Neuronal stem cell (in vitro differentiated cells): ENCODE measurements around the gene PLS1.
"Not testable (repeated sequence)": the region's sequence is repeated elsewhere in the genome, so short reads cannot be mapped to it uniquely, and the experiment has no call there.

Source experiments
- DNase-seq: peaks from one replicate; pipeline ENCODE4 v3.0.0-alpha.2; 2013; ENCODE audit warnings: low spot score
- H2AFZ ChIP-seq: one replicate; pipeline ENCODE4 v1.6.1; 2013; ENCODE audit warnings: mild to moderate bottlenecking, low read length, inconsistent platforms
- H2AK5ac ChIP-seq: 2 replicates; pipeline ENCODE4 v1.6.1; 2013; ENCODE audit warnings: low read depth, mild to moderate bottlenecking, inconsistent platforms, low read length, moderate library complexity, mixed read lengths
- H2BK120ac ChIP-seq: 2 replicates; pipeline ENCODE4 v1.6.1; 2013; ENCODE audit warnings: low read depth, mild to moderate bottlenecking, inconsistent platforms, low read length, moderate library complexity, mixed read lengths
- H2BK12ac ChIP-seq: one replicate; pipeline ENCODE4 v1.6.1; 2013; ENCODE audit warnings: low read length, inconsistent platforms
- H2BK15ac ChIP-seq: 2 replicates; pipeline ENCODE4 v1.6.1; 2013; ENCODE audit warnings: mild to moderate bottlenecking, low read length, inconsistent platforms, mixed read lengths
- H2BK5ac ChIP-seq: one replicate; pipeline ENCODE4 v1.6.1; 2013; ENCODE audit warnings: inconsistent platforms, mild to moderate bottlenecking, low read length, moderate library complexity
- H3K14ac ChIP-seq: one replicate; pipeline ENCODE4 v1.6.1; 2013; ENCODE audit warnings: low read length, inconsistent platforms
- H3K18ac ChIP-seq: 2 replicates; pipeline ENCODE4 v1.6.1; 2013; ENCODE audit warnings: low read length, inconsistent platforms
- H3K23ac ChIP-seq: 2 replicates; pipeline ENCODE4 v1.6.1; 2013; ENCODE audit warnings: low read depth, mild to moderate bottlenecking, mixed read lengths, low read length, inconsistent platforms; ENCODE audit not compliant: poor library complexity
- H3K27ac ChIP-seq: replicated peaks from 3 replicates; pipeline ENCODE4 v1.5.1; 2013; ENCODE audit warnings: low read length, inconsistent platforms
- H3K27me3 ChIP-seq, 3 experiments: 2 replicates each; pipeline ENCODE4 v1.6.1; 2013; ENCODE audit warnings: low read length in 3 of 3, mild to moderate bottlenecking in 2 of 3, inconsistent platforms in 1 of 3, low read depth in 1 of 3, mixed read lengths in 1 of 3, moderate library complexity in 1 of 3; ENCODE audit not compliant: control insufficient read depth in 3 of 3, insufficient read depth in 3 of 3
- H3K36me3 ChIP-seq, 2 donors: replicated peaks in 1 of 2; 2 replicates each; pipeline ENCODE4 v1.6.1; 2013; ENCODE audit warnings: low read length in 2 of 2; ENCODE audit not compliant: control insufficient read depth in 2 of 2, insufficient read depth in 2 of 2
- H3K4ac ChIP-seq: 2 replicates; pipeline ENCODE4 v1.6.1; 2013; ENCODE audit warnings: inconsistent platforms, mild to moderate bottlenecking, low read length, moderate library complexity
- H3K4me1 ChIP-seq, 2 donors: 1 replicate in 1 of 2; 2 replicates in 1 of 2; pipeline ENCODE4 v1.6.1; 2013; ENCODE audit warnings: low read length in 2 of 2, low read depth in 1 of 2; ENCODE audit not compliant: control insufficient read depth in 2 of 2, insufficient read depth in 1 of 2
- H3K4me2 ChIP-seq: one replicate; pipeline ENCODE4 v1.6.1; 2013; ENCODE audit warnings: mild to moderate bottlenecking, low read length, inconsistent platforms; ENCODE audit not compliant: insufficient read depth, poor library complexity, severe bottlenecking
- H3K4me3 ChIP-seq, 2 donors: 2 replicates each; pipeline ENCODE4 v1.5.1; 2013; ENCODE audit warnings: low read length in 2 of 2, mild to moderate bottlenecking in 2 of 2, inconsistent platforms in 1 of 2, moderate library complexity in 1 of 2
- H3K79me1 ChIP-seq: one replicate; pipeline ENCODE4 v1.6.1; 2013; ENCODE audit warnings: low read depth, mild to moderate bottlenecking, inconsistent platforms, low read length, moderate library complexity
- H3K9ac ChIP-seq: one replicate; pipeline ENCODE4 v1.6.1; 2013; ENCODE audit warnings: mild to moderate bottlenecking, low read depth, low read length, inconsistent platforms; ENCODE audit not compliant: poor library complexity
- H3K9me3 ChIP-seq, 2 donors: replicated peaks in 1 of 2; 2 replicates each; pipeline versions ENCODE3 to v1.6.1; 2013; ENCODE audit warnings: low read length in 2 of 2, mild to moderate bottlenecking in 2 of 2, inconsistent platforms in 1 of 2, low read depth in 1 of 2, mixed read lengths in 1 of 2, moderate library complexity in 1 of 2; ENCODE audit not compliant: control insufficient read depth in 2 of 2, insufficient read depth in 1 of 2
- H4K8ac ChIP-seq: one replicate; pipeline ENCODE4 v1.6.1; 2013; ENCODE audit warnings: low read depth, mild to moderate bottlenecking, inconsistent platforms, low read length, moderate library complexity
- H4K91ac ChIP-seq: one replicate; pipeline ENCODE4 v1.6.1; 2013; ENCODE audit warnings: low read length, low read depth, mild to moderate bottlenecking, inconsistent platforms; ENCODE audit not compliant: poor library complexity
- WGBS, 2 donors: extraction: QIAGEN DNeasy Blood & Tissue Kit; methylation state at CpG; one replicate each; pipeline ENCODE4 v1.1.7; 2013; ENCODE audit warnings: missing lambda C conversion rate in 2 of 2, mixed read lengths in 1 of 2; ENCODE audit not compliant: insufficient read length in 2 of 2, insufficient replicate concordance in 1 of 2; ENCODE audit errors: extremely low coverage in 2 of 2; 5-methylcytosine and 5-hydroxymethylcytosine counted together

The PLS1 gene

GRCh38 chr3:142735462-142735861 lies 139.3 kb downstream of the PLS1 start:
- Histone ChIP-seq H3K79me1 (no peaks in the 10 kb centered on the region), H3K4me3 (no peak overlapping the region), H3K14ac (no peak overlapping the region), H2AK5ac (no peak overlapping the region), H3K9me3 (peaks cover 0 to 5% of the 10 kb centered on the region in 2 donors), H2BK15ac (no peak overlapping the region), H3K23ac (no peak overlapping the region), H3K36me3 (peaks cover 0 to 3% of the 10 kb centered on the region in 2 donors), H2AFZ (no peak overlapping the region), H3K27me3 (no peaks in the 10 kb centered on the region), H2BK12ac (no peak overlapping the region), H2BK5ac (no peak overlapping the region), H4K8ac (no peak overlapping the region), H3K27ac (no peak overlapping the region), H3K4me1 (peaks cover 1 to 3% of the 10 kb centered on the region in 2 donors), H3K4me2 (no peak overlapping the region), H4K91ac (no peak overlapping the region), H3K9ac (no peak overlapping the region), H2BK120ac (no peak overlapping the region), H3K4ac (no peak overlapping the region), H3K18ac (no peak overlapping the region)
- DNase-seq: no peak

GRCh38 chr3:142738396-142738795 lies 142.2 kb downstream of the PLS1 start:
- Histone ChIP-seq H3K27me3 (no peaks in the 10 kb centered on the region), H2BK12ac (no peak overlapping the region), H3K4ac (no peak overlapping the region), H3K4me2 (no peak overlapping the region), H2BK15ac (no peak overlapping the region), H2AFZ (no peak overlapping the region), H3K9ac (no peak overlapping the region), H3K18ac (no peak overlapping the region), H2BK120ac (no peak overlapping the region), H2BK5ac (no peak overlapping the region), H3K4me3 (no peak overlapping the region), H3K9me3 (no peaks in the 10 kb centered on the region), H3K23ac (no peak overlapping the region), H3K4me1 (peaks cover 1 to 3% of the 10 kb centered on the region in 2 donors), H4K91ac (no peak overlapping the region), H3K79me1 (no peaks in the 10 kb centered on the region), H3K14ac (no peak overlapping the region), H3K27ac (no peak overlapping the region), H2AK5ac (no peak overlapping the region), H4K8ac (no peak overlapping the region), H3K36me3 (no peaks in the 10 kb centered on the region)
- DNase-seq: no peak

- H3K18ac ChIP-seq: no peak overlapping the region
- WGBS, 2 donors: no CpG with 5 or more reads among the region's 7 CpGs
- no peak overlapping the region for H3K14ac ChIP-seq
- H3K23ac ChIP-seq: no peak overlapping the region
- H2BK15ac ChIP-seq: no peak overlapping the region
- no peak overlapping the region for H2BK120ac ChIP-seq
- H2AFZ ChIP-seq: no peak overlapping the region
- no peak overlapping the region for H2AK5ac ChIP-seq
- H4K8ac ChIP-seq: no peak overlapping the region
- H4K91ac ChIP-seq: no peak overlapping the region
- no peaks in the 10 kb centered on the region for H3K27me3 ChIP-seq
- H3K9me3 ChIP-seq: peaks cover 0 to 11% of the 10 kb centered on the region in 2 donors
- H3K27ac ChIP-seq: no peak overlapping the region
- H2BK5ac ChIP-seq: no peak overlapping the region
- no peak overlapping the region for H3K4me3 ChIP-seq
- H3K4me1 ChIP-seq: no peaks in the 10 kb centered on the region
- DNase-seq: no peak
- H3K79me1 ChIP-seq: no peaks in the 10 kb centered on the region
- H3K36me3 ChIP-seq: peaks cover 2 to 33% of the 10 kb centered on the region in 2 donors
- H3K4me2 ChIP-seq: no peak overlapping the region
- no peak overlapping the region for H3K9ac ChIP-seq
- H3K4ac ChIP-seq: no peak overlapping the region
- H2BK12ac ChIP-seq: no peak overlapping the region
These were observed 150.5 kb downstream of the PLS1 start for GRCh38 chr3:142746646-142747045.

- not testable (repeated sequence) for H4K8ac ChIP-seq, H3K4ac ChIP-seq, H3K23ac ChIP-seq, H3K14ac ChIP-seq, H2BK120ac ChIP-seq, H3K18ac ChIP-seq, H3K4me3 ChIP-seq, H3K4me2 ChIP-seq, H4K91ac ChIP-seq, H3K79me1 ChIP-seq, DNase-seq, H2BK5ac ChIP-seq, H2BK12ac ChIP-seq, H2BK15ac ChIP-seq, H3K27ac ChIP-seq, H3K27me3 ChIP-seq, H2AK5ac ChIP-seq, H3K9ac ChIP-seq, H3K4me1 ChIP-seq, H2AFZ ChIP-seq
- WGBS, 2 donors: no CpG with 5 or more reads among the region's 4 CpGs
- peaks cover 2 to 30% of the 10 kb centered on the region in 2 donors for H3K36me3 ChIP-seq
- peaks cover 0 to 11% of the 10 kb centered on the region in 2 donors for H3K9me3 ChIP-seq
These were observed 154.3 kb downstream of the PLS1 start for GRCh38 chr3:142750531-142750930.
